Measurements from ENCODE around the gene NODAL.

NODAL gene

GRCh38 chr10:70432561-70433263, 8.8 kb downstream of the NODAL start:
- no peak for TF ChIP-seq CTCF (conservative IDR thresholded peaks at IDR 0.05; ENCODE audit: control insufficient read depth, insufficient read depth, low read depth, low read length)
- no peak for DNase-seq (ENCODE audit: low read depth)
- no peak overlapping the region for H3K4me3 ChIP-seq (ENCODE audit: control insufficient read depth, low read depth, low read length)

GRCh38 chr10:70432101-70432500, 9.4 kb downstream of the NODAL start:
- no peak overlapping the region for H3K4me3 ChIP-seq (ENCODE audit: control insufficient read depth, low read depth, low read length)
- no peak for DNase-seq (ENCODE audit: low read depth)
- TF ChIP-seq CTCF (conservative IDR thresholded peaks at IDR 0.05; ENCODE audit: control insufficient read depth, insufficient read depth, low read depth, low read length) = no peak

GRCh38 chr10:70430493-70431445, 10.7 kb downstream of the NODAL start:
- H3K4me3 ChIP-seq (ENCODE audit: control insufficient read depth, low read depth, low read length) = no peak overlapping the region
- DNase-seq (ENCODE audit: low read depth) = peak; percentile 90
- no peak for TF ChIP-seq CTCF (conservative IDR thresholded peaks at IDR 0.05; ENCODE audit: control insufficient read depth, insufficient read depth, low read depth, low read length)

- no peak overlapping the region for H3K4me3 ChIP-seq (ENCODE audit: control insufficient read depth, low read depth, low read length)
- no peak for TF ChIP-seq CTCF (conservative IDR thresholded peaks at IDR 0.05; ENCODE audit: control insufficient read depth, insufficient read depth, low read depth, low read length)
- no peak for DNase-seq (ENCODE audit: low read depth)
These were observed 14.7 kb downstream of the NODAL start for GRCh38 chr10:70426823-70427222.

GRCh38 chr10:70425096-70425495, 16.4 kb downstream of the NODAL start:
- TF ChIP-seq CTCF (conservative IDR thresholded peaks at IDR 0.05; ENCODE audit: control insufficient read depth, insufficient read depth, low read depth, low read length) = no peak
- no peak overlapping the region for H3K4me3 ChIP-seq (ENCODE audit: control insufficient read depth, low read depth, low read length)
- no peak for DNase-seq (ENCODE audit: low read depth)

GRCh38 chr10:70424320-70424719, 17.2 kb downstream of the NODAL start:
- no peak for TF ChIP-seq CTCF (conservative IDR thresholded peaks at IDR 0.05; ENCODE audit: control insufficient read depth, insufficient read depth, low read depth, low read length)
- no peak for DNase-seq (ENCODE audit: low read depth)
- no peak overlapping the region for H3K4me3 ChIP-seq (ENCODE audit: control insufficient read depth, low read depth, low read length)

All from fibroblast of mammary gland (primary cell).